ENCODE measurements around the gene MITF. TPM values are rescaled to one million over a fixed set of nuclear protein-coding genes. Genes with fewer than 3 reads are reported as not detected.

MITF gene
- total and polyA plus RNA-seq, 2 experiments from 2014 or later, result 73.2 to 99.9 TPM

GRCh38 chr3:70011582-70011981 lies 272.3 kb downstream of the MITF start:
- TF ChIP-seq CTCF (IDR thresholded peaks at IDR 0.05; ENCODE audit: low read depth, low read length), result no peak
- no peaks in the 10 kb centered on the region for H3K9me3 ChIP-seq (ENCODE audit: low read depth)
- H3K27me3 ChIP-seq, result no peaks in the 10 kb centered on the region
- no peak for DNase-seq (ENCODE audit: low read depth in 1 of 2, low spot score in 1 of 2)
- H3K36me3 ChIP-seq, result no peaks in the 10 kb centered on the region
- H3K27ac ChIP-seq, result no peak overlapping the region
- no peaks in the 10 kb centered on the region for H3K4me1 ChIP-seq (ENCODE audit: low read depth)
- H3K4me3 ChIP-seq, result no peak overlapping the region

Measured in cardiac muscle cell (in vitro differentiated cells and primary cell).